ENCODE data around the gene COMMD3.

GRCh38 chr10:22346096-22346661 lies 30.0 kb downstream of the COMMD3 start:
- TF ChIP-seq TBP (IDR thresholded peaks at IDR 0.05; ENCODE audit: low read depth, low read length) (no peak), CTCF (IDR thresholded peaks at IDR 0.05; ENCODE audit: control extremely low read depth in 1 of 3, insufficient read depth in 1 of 3, low read depth in 1 of 3, low read length in 3 of 3) (no peak), PHF8 (conservative IDR thresholded peaks at IDR 0.05; ENCODE audit: low read depth, low read length) (no peak), POLR2AphosphoS5 (IDR thresholded peaks at IDR 0.05; ENCODE audit: low read depth, low read length) (no peak), RBBP5 (IDR thresholded peaks at IDR 0.05; ENCODE audit: borderline replicate concordance, low read depth, low read length) (no peak), TAF1 (IDR thresholded peaks at IDR 0.05; ENCODE audit: low read depth, low read length) (no peak)

Data from H1 (cell line).